Measurements from ENCODE around the gene WDR62.

The WDR62 gene

GRCh38 chr19:36081894-36082293 lies 27.2 kb downstream of the WDR62 start:
- DNase-seq, result no peak

- DNase-seq, result no peak
These were observed 28.2 kb downstream of the WDR62 start for GRCh38 chr19:36082916-36083315.

- DNase-seq, result no peak
These were observed 29.7 kb downstream of the WDR62 start for GRCh38 chr19:36084231-36085009.

- no peak for DNase-seq
These were observed 31.6 kb downstream of the WDR62 start for GRCh38 chr19:36086326-36086725.

- DNase-seq, result no peak
These were observed 35.1 kb downstream of the WDR62 start for GRCh38 chr19:36089847-36090246.

GRCh38 chr19:36090910-36091695 lies 36.4 kb downstream of the WDR62 start:
- DNase-seq, result no peak

- DNase-seq, result no peak
These were observed 37.9 kb downstream of the WDR62 start for GRCh38 chr19:36092566-36092965.

GRCh38 chr19:36093146-36093662 lies 38.5 kb downstream of the WDR62 start:
- DNase-seq, result no peak

GRCh38 chr19:36093687-36094086 lies 39.0 kb downstream of the WDR62 start:
- DNase-seq, result no peak

GRCh38 chr19:36097036-36097435 lies 42.3 kb downstream of the WDR62 start:
- no peak for DNase-seq

GRCh38 chr19:36099166-36099785 lies 44.6 kb downstream of the WDR62 start:
- no peak for DNase-seq

- DNase-seq, result no peak
These were observed 45.8 kb downstream of the WDR62 start for GRCh38 chr19:36100476-36100875.

GRCh38 chr19:36101550-36102327 lies 47.0 kb downstream of the WDR62 start:
- DNase-seq, result no peak

- DNase-seq, result no peak
These were observed 48.4 kb downstream of the WDR62 start for GRCh38 chr19:36103040-36103626.

GRCh38 chr19:36103842-36104552 lies 49.3 kb downstream of the WDR62 start:
- DNase-seq, result no peak

- no peak for DNase-seq
These were observed 51.7 kb downstream of the WDR62 start for GRCh38 chr19:36106441-36106840.

- no peak for DNase-seq
These were observed 52.3 kb downstream of the WDR62 start for GRCh38 chr19:36106991-36107390.

GRCh38 chr19:36108684-36109083 lies 54.0 kb downstream of the WDR62 start:
- no peak for DNase-seq

GRCh38 chr19:36110487-36111199 lies 55.9 kb downstream of the WDR62 start, which contains the start of gene OVOL3:
TSS of gene OVOL3 (plus strand) at chr19:36111143. CDS start at chr19:36111203, 60 bp downstream.
- DNase-seq, result no peak

- no peak for DNase-seq
These were observed 56.5 kb downstream of the WDR62 start for GRCh38 chr19:36111200-36111539.

- DNase-seq, result no peak
These were observed 58.0 kb downstream of the WDR62 start for GRCh38 chr19:36112678-36113077.
